IMR-90 (cell line): ENCODE data around the gene S1PR4. TPM values are rescaled to one million over a fixed set of nuclear protein-coding genes. Genes with fewer than 3 reads are reported as not detected.
A peak's percentile ranks its signal among the peaks of the same experiment; 100 is the strongest.

Experiments
- ATAC-seq: fragments of 200-7000 bp; cut with Tn5 transposase; 2 replicates; pipeline ENCODE4 v1.9.1; 2020; ENCODE audit warnings: low read depth, mild to moderate bottlenecking, moderate library complexity
- BruUV-seq: library from RNA; stranded (reverse); fragments of 400-500 nt; replicated peaks from 2 replicates; lab custom pipeline; 2021; lab: Mats Ljungman, UMichigan
- CTCF ChIA-PET: fragments of 300-600 bp; formaldehyde crosslinking; extraction: SDS; loops from one replicate; lab custom pipeline; 2021; ENCODE audit warnings: antibody characterized with exemption; lab: Yijun Ruan, JAX
- POLR2A ChIA-PET: fragments of 300-600 bp; sonication (Branson Sonifier 250); formaldehyde crosslinking; loops from one replicate; lab custom pipeline; 2022; ENCODE audit warnings: antibody characterized with exemption; ENCODE audit not compliant: unreplicated experiment; lab: Charles Lee
- DNase-seq: peaks from one replicate; pipeline ENCODE4 v3.0.0; 2013
- H2AFZ ChIP-seq: replicated peaks from 2 replicates; pipeline ENCODE3; 2013; ENCODE audit warnings: low read length, mild to moderate bottlenecking; ENCODE audit not compliant: poor library complexity
- H2AK5ac ChIP-seq: 2 replicates; pipeline ENCODE4 v1.6.1; 2013; ENCODE audit warnings: low read depth, low read length, inconsistent platforms
- H2AK9ac ChIP-seq: replicated peaks from 2 replicates; pipeline ENCODE3; 2013; ENCODE audit warnings: mild to moderate bottlenecking, low read depth, low read length, moderate library complexity; ENCODE audit not compliant: poor library complexity
- H2BK120ac ChIP-seq: 2 replicates; pipeline ENCODE4 v1.6.1; 2013; ENCODE audit warnings: low read depth, low read length, inconsistent platforms
- H2BK15ac ChIP-seq: 3 replicates; pipeline ENCODE4 v1.6.1; 2013; ENCODE audit warnings: low read depth, low read length, inconsistent platforms
- H2BK20ac ChIP-seq: 2 replicates; pipeline ENCODE4 v1.6.1; 2013; ENCODE audit warnings: low read depth, mild to moderate bottlenecking, inconsistent platforms, low read length, moderate library complexity
- H2BK5ac ChIP-seq: 2 replicates; pipeline ENCODE4 v1.6.1; 2013; ENCODE audit warnings: mild to moderate bottlenecking, low read depth, low read length, inconsistent platforms; ENCODE audit not compliant: poor library complexity, severe bottlenecking
- H3K14ac ChIP-seq: replicated peaks from 2 replicates; pipeline ENCODE4 v1.6.1; 2013; ENCODE audit warnings: low read depth, low read length, inconsistent platforms
- H3K18ac ChIP-seq: 2 replicates; pipeline ENCODE4 v1.6.1; 2013; ENCODE audit warnings: low read depth, low read length, control low read depth
- H3K23ac ChIP-seq: 2 replicates; pipeline ENCODE4 v1.6.1; 2013; ENCODE audit warnings: low read depth, low read length, inconsistent platforms
- H3K27ac ChIP-seq: 2 replicates; pipeline ENCODE4 v1.5.1; 2013; ENCODE audit warnings: mild to moderate bottlenecking, control low read depth, low read length; ENCODE audit not compliant: insufficient read depth
- H3K27me3 ChIP-seq: 2 replicates; pipeline ENCODE4 v1.6.1; 2013; ENCODE audit warnings: low read length; ENCODE audit not compliant: control insufficient read depth, insufficient read depth
- H3K36me3 ChIP-seq: 2 replicates; pipeline ENCODE4 v1.6.1; 2013; ENCODE audit warnings: low read length, mixed read lengths; ENCODE audit not compliant: control insufficient read depth, insufficient read depth
- H3K4ac ChIP-seq: 2 replicates; pipeline ENCODE4 v1.6.1; 2013; ENCODE audit warnings: low read depth, low read length, inconsistent platforms
- H3K4me1 ChIP-seq: 2 replicates; pipeline ENCODE4 v1.6.1; 2013; ENCODE audit warnings: low read length, mixed read lengths; ENCODE audit not compliant: control insufficient read depth, insufficient read depth
- H3K4me2 ChIP-seq: 2 replicates; pipeline ENCODE4 v1.6.1; 2013; ENCODE audit warnings: low read depth, mild to moderate bottlenecking, control low read depth, low read length, moderate library complexity
- H3K4me3 ChIP-seq: 2 replicates; pipeline ENCODE4 v1.5.1; 2013; ENCODE audit warnings: low read depth, mild to moderate bottlenecking, control low read depth, low read length, moderate library complexity; ENCODE audit not compliant: insufficient read depth
- H3K56ac ChIP-seq: 2 replicates; pipeline ENCODE4 v1.6.1; 2013; ENCODE audit warnings: low read length, inconsistent platforms; ENCODE audit not compliant: insufficient read depth; ENCODE audit errors: extremely low read depth
- H3K79me1 ChIP-seq, 2 experiments: 2 replicates each; pipeline ENCODE4 v1.6.1; 2013; ENCODE audit warnings: low read length in 2 of 2, inconsistent platforms in 1 of 2, low read depth in 1 of 2
- H3K9ac ChIP-seq: 2 replicates; pipeline ENCODE4 v1.6.1; 2013; ENCODE audit warnings: low read depth, low read length, control low read depth
- H3K9me1 ChIP-seq: 2 replicates; pipeline ENCODE4 v1.6.1; 2013; ENCODE audit warnings: low read length, inconsistent platforms; ENCODE audit not compliant: insufficient read depth
- H3K9me3 ChIP-seq: 2 replicates; pipeline ENCODE4 v1.6.1; 2013; ENCODE audit warnings: low read length; ENCODE audit not compliant: control insufficient read depth, insufficient read depth
- H4K20me1 ChIP-seq: 2 replicates; pipeline ENCODE4 v1.6.1; 2013; ENCODE audit warnings: low read length, inconsistent platforms; ENCODE audit not compliant: insufficient read depth
- H4K5ac ChIP-seq: 2 replicates; pipeline ENCODE4 v1.6.1; 2013; ENCODE audit warnings: mild to moderate bottlenecking, low read depth, low read length, control low read depth
- H4K8ac ChIP-seq, 2 experiments: 2 replicates each; pipeline ENCODE4 v1.6.1; 2013; ENCODE audit warnings: low read depth in 2 of 2, low read length in 2 of 2, control low read depth in 1 of 2, inconsistent platforms in 1 of 2
- H4K91ac ChIP-seq: 2 replicates; pipeline ENCODE4 v1.6.1; 2013; ENCODE audit warnings: low read depth, low read length, inconsistent platforms; ENCODE audit not compliant: insufficient read depth
- BHLHE40 ChIP-seq: fragments of 150-350 bp; IDR thresholded peaks from 2 replicates; pipeline ENCODE4 v1.6.1; 2016; ENCODE audit warnings: mild to moderate bottlenecking, low read depth, low read length
- CEBPB ChIP-seq: IDR thresholded peaks from 2 replicates; pipeline ENCODE4 v1.6.1; 2012; ENCODE audit warnings: low read depth, low read length, improper control_type of control experiment
- CTCF ChIP-seq: conservative IDR thresholded peaks from 2 replicates; pipeline ENCODE4 v1.5.1; 2012; ENCODE audit warnings: mild to moderate bottlenecking, low read depth, low read length, improper control_type of control experiment
- FOS ChIP-seq: fragments of 150-350 bp; IDR thresholded peaks from 2 replicates; pipeline ENCODE4 v1.6.1; 2016; ENCODE audit warnings: low read depth, low read length
- MAFK ChIP-seq: IDR thresholded peaks from 2 replicates; pipeline ENCODE4 v1.6.1; 2012; ENCODE audit warnings: low read depth, low read length, improper control_type of control experiment
- MAZ ChIP-seq: IDR thresholded peaks from 2 replicates; pipeline ENCODE4 v1.6.1; 2012; ENCODE audit warnings: low read depth, mild to moderate bottlenecking, low read length, improper control_type of control experiment, moderate library complexity, borderline replicate concordance
- MXI1 ChIP-seq: IDR thresholded peaks from 2 replicates; pipeline ENCODE4 v1.6.1; 2012; ENCODE audit warnings: low read depth, mild to moderate bottlenecking, low read length, moderate library complexity, borderline replicate concordance
- POLR2A ChIP-seq: IDR thresholded peaks from 2 replicates; pipeline ENCODE4 v1.6.1; 2012; ENCODE audit warnings: mild to moderate bottlenecking, low read depth, low read length
- RFX5 ChIP-seq: IDR thresholded peaks from 2 replicates; pipeline ENCODE4 v1.8.0; 2012; ENCODE audit warnings: low read depth, mild to moderate bottlenecking, low read length, moderate library complexity
- SMC3 ChIP-seq: fragments of 150-350 bp; IDR thresholded peaks from 2 replicates; pipeline ENCODE4 v1.6.1; 2016; ENCODE audit warnings: low read depth, mild to moderate bottlenecking, antibody characterized with exemption, low read length, moderate library complexity
- USF2 ChIP-seq: fragments of 150-350 bp; IDR thresholded peaks from 2 replicates; pipeline ENCODE4 v1.6.1; 2017; ENCODE audit warnings: mild to moderate bottlenecking, antibody characterized with exemption, low read length, low read depth
- WGBS, 2 experiments: methylation state at CpG; one replicate each; pipeline versions ENCODE4 v1.1.5 to v1.1.7; 2013; ENCODE audit warnings: missing lambda C conversion rate in 2 of 2; ENCODE audit not compliant: insufficient read length in 1 of 2; ENCODE audit errors: extremely low coverage in 2 of 2; 5-methylcytosine and 5-hydroxymethylcytosine counted together
- dilution Hi-C: fragments of 300-500 bp; cut with HindIII; formaldehyde crosslinking; loops from one replicate; pipeline ENCODE4 v1.14.3; 2018; ENCODE audit warnings: low sequenced_read_pairs; ENCODE audit not compliant: unreplicated experiment
- in situ Hi-C: fragments of 300-500 bp; cut with MboI; formaldehyde crosslinking; loops from 3 replicates; pipeline ENCODE4 v1.14.3; 2019; ENCODE audit warnings: low sequenced_read_pairs, inconsistent platforms, mixed read lengths
- intact Hi-C: fragments of 100-400 bp; cut with micrococcal nuclease; formaldehyde crosslinking; loops from 2 replicates; pipeline ENCODE4 v1.10.0; 2022
- polyA plus RNA-seq, 3 experiments: library from polyadenylated mRNA; depleted of rRNA; stranded (reverse); fragments of >200 nt; gene quantifications; 2 replicates each; pipeline ENCODE4 v1.2.3, GENCODE V29; 2012; ENCODE audit warnings: low replicate concordance in 1 of 3
- total RNA-seq: library from RNA; depleted of rRNA; stranded (reverse); fragments of >200 nt; gene quantifications from 2 replicates; pipeline ENCODE4 v1.2.3, GENCODE V29; 2012

The S1PR4 gene
- total and polyA plus RNA-seq, 2 of the 4 experiments (the other 2 are of a cell fraction): not detected

GRCh38 chr19:3216874-3217273, 38.3 kb downstream of the S1PR4 start:
- BruUV-seq: no TSS peak
- in situ Hi-C loops: no loop called here
- intact Hi-C loops: no loop called here

More at GRCh38 chr19:3216874-3217273, 38.3 kb downstream of the S1PR4 start:
- Histone ChIP-seq H2AK5ac (no peak overlapping the region), H3K9ac (no peak overlapping the region), H3K9me1 (no peaks in the 10 kb centered on the region), H4K91ac (no peak overlapping the region), H4K5ac (no peak overlapping the region), H3K4ac (no peak overlapping the region), H3K4me3 (no peak overlapping the region), H3K4me2 (no peak overlapping the region), H2BK20ac (no peak overlapping the region), H2BK120ac (no peak overlapping the region), H3K79me1 (no peaks in the 10 kb centered on the region), H3K56ac (no peak overlapping the region), H2BK5ac (no peak overlapping the region), H4K20me1 (no peaks in the 10 kb centered on the region; the same call in 1 of the 2 replicates), H3K18ac (no peak overlapping the region), H3K23ac (no peak overlapping the region), H2BK15ac (no peak overlapping the region), H3K4me1 (no peaks in the 10 kb centered on the region), H3K27me3 (no peaks in the 10 kb centered on the region), H3K9me3 (no peaks in the 10 kb centered on the region), H3K36me3 (no peaks in the 10 kb centered on the region), H4K8ac (no peak overlapping the region), H3K27ac (no peak overlapping the region), H2AK9ac (peak overlapping the region; percentile 55), H2AFZ (no peak overlapping the region), H3K14ac (no peak overlapping the region)
- 90% methylated on average over 2 of the region's 5 CpGs; no CpG with 5 or more reads in 1 of the 2 experiments for WGBS, 2 experiments
- POLR2A ChIA-PET: no interaction called here
- DNase-seq (no peak), ATAC-seq (no peak)
- dilution Hi-C loops: no loop called here
- TF ChIP-seq MAFK (no peak), BHLHE40 (no peak), CEBPB (no peak), SMC3 (no peak), MAZ (no peak), MXI1 (no peak), RFX5 (no peak), CTCF (no peak), USF2 (no peak), POLR2A (no peak), FOS (no peak)
- CTCF ChIA-PET: no interaction called here
